Activated B cell treated with CpG ODN at 0.5 μM for 24 hours (primary cell): ENCODE measurements around the gene AGAP2. TPM values are rescaled to one million over a fixed set of nuclear protein-coding genes. Genes with fewer than 3 reads are reported as not detected.

ENCODE experiments used
- ATAC-seq: fragments of 200-7000 bp; cut with Tn5 transposase; one replicate; pipeline ENCODE4 v1.10.0; 2021; ENCODE audit warnings: low read depth, mild to moderate bottlenecking, moderate library complexity
- CTCF ChIA-PET: fragments of 350-600 bp; sonication (Branson Sonifier 250); formaldehyde crosslinking; loops from one replicate; lab custom pipeline; 2021; ENCODE audit warnings: antibody characterized with exemption; lab: Charles Lee
- POLR2A ChIA-PET: fragments of 350-600 bp; sonication (Branson Sonifier 250); formaldehyde crosslinking; loops from one replicate; lab custom pipeline; 2021; ENCODE audit warnings: antibody characterized with exemption; lab: Charles Lee
- DNase-seq: peaks from one replicate; pipeline ENCODE4 v3.0.0; 2022
- H3K27ac Mint-ChIP-seq: one replicate; pipeline ENCODE4 v1.8.0; 2020; ENCODE audit warnings: mixed read lengths
- H3K27me3 Mint-ChIP-seq: one replicate; pipeline ENCODE4 v1.8.0; 2021; ENCODE audit warnings: mixed read lengths
- H3K36me3 Mint-ChIP-seq: one replicate; pipeline ENCODE4 v1.8.0; 2021; ENCODE audit warnings: low read depth, mixed read lengths
- H3K4me1 Mint-ChIP-seq: one replicate; pipeline ENCODE4 v1.8.0; 2021; ENCODE audit warnings: mixed read lengths
- H3K4me3 Mint-ChIP-seq: one replicate; pipeline ENCODE4 v1.8.0; 2020; ENCODE audit warnings: mild to moderate bottlenecking, mixed read lengths
- H3K9me3 Mint-ChIP-seq: one replicate; pipeline ENCODE4 v1.8.0; 2020; ENCODE audit warnings: mixed read lengths
- CTCF ChIP-seq: fragments of 200-600 bp; IDR thresholded peaks from one replicate; pipeline ENCODE4 v1.8.0; 2022; ENCODE audit warnings: antibody characterized with exemption, mild to moderate bottlenecking
- intact Hi-C: fragments of 100-400 bp; cut with micrococcal nuclease; formaldehyde crosslinking; loops from one replicate; pipeline ENCODE4 v1.15.1; 2024
- total RNA-seq: library from RNA; stranded (reverse); gene quantifications from 2 replicates; pipeline ENCODE4 v1.2.3, GENCODE V29; 2022

The AGAP2 gene
- total RNA-seq, 1 donor from 2014 or later = 18.5 TPM

GRCh38 chr12:57729321-57729844 lies 9.2 kb downstream of the AGAP2 start:
- intact Hi-C loops = loop anchor here (1.0 kb wide), 1 partner anchor 22 kb away; no protein-coding TSS in a partner anchor
- CTCF ChIA-PET = no interaction called here
- Mint-ChIP-seq H3K9me3 (no peaks in the 10 kb centered on the region), H3K4me3 (no peak overlapping the region), H3K4me1 (peaks cover 12% of the 10 kb centered on the region), H3K36me3 (peaks cover 72% of the 10 kb centered on the region), H3K27ac (no peak overlapping the region), H3K27me3 (no peaks in the 10 kb centered on the region)
- POLR2A ChIA-PET = interaction anchor here (0.7 kb wide), 1 partner anchor 28 kb away, joined by 8 read pairs; no protein-coding TSS in a partner anchor
- no peak for TF ChIP-seq CTCF
- ATAC-seq = no peak
- no peak for DNase-seq

DNA sequence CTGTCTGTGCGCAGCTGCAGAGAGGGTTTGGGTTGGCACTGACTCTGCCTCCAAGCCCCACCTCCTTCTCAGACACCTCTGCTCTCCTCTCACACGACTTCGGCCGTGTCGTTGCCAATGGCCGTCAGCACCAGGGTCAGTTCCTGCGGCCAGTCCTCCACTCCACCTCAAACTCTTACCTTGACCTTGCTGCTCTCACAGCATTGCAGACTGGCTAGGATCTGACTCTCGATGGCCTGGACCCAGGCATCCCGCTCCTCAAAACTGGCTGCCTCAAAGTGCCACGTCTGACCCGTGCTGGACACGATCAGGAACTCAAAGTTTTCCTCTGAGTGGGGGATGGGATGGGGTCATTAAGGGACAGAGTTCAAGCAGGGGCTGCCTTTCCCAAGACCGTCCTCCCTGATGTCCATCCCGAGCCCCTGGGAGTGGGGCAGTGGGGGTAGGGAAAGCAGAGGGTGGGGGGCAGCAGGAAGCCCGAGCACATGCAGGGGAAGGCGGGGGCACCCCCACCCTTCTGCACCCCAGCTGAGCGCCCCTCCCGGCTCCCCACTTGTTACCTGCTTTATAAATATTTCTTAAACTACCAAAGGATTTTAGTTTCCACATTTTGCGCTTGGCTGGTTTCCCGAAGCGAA lies 10.7 kb downstream of the AGAP2 start:
- Mint-ChIP-seq H3K4me3 (no peak overlapping the region), H3K4me1 (peaks cover 12% of the 10 kb centered on the region), H3K9me3 (no peaks in the 10 kb centered on the region), H3K36me3 (peaks cover 58% of the 10 kb centered on the region), H3K27me3 (no peaks in the 10 kb centered on the region), H3K27ac (no peak overlapping the region)
- POLR2A ChIA-PET = no interaction called here
- no peak for DNase-seq
- ATAC-seq = no peak
- no peak for TF ChIP-seq CTCF
- CTCF ChIA-PET = no interaction called here
- intact Hi-C loops = no loop called here

- Mint-ChIP-seq H3K27me3 (no peaks in the 10 kb centered on the region), H3K36me3 (peaks cover 54% of the 10 kb centered on the region), H3K27ac (no peak overlapping the region), H3K9me3 (no peaks in the 10 kb centered on the region), H3K4me3 (no peak overlapping the region), H3K4me1 (peaks cover 12% of the 10 kb centered on the region)
- CTCF ChIA-PET = no interaction called here
- no peak for TF ChIP-seq CTCF
- intact Hi-C loops = no loop called here
- DNase-seq = no peak
- no peak for ATAC-seq
- POLR2A ChIA-PET = no interaction called here
Observed at GRCh38 chr12:57726884-57727757, 11.4 kb downstream of the AGAP2 start.

DNA sequence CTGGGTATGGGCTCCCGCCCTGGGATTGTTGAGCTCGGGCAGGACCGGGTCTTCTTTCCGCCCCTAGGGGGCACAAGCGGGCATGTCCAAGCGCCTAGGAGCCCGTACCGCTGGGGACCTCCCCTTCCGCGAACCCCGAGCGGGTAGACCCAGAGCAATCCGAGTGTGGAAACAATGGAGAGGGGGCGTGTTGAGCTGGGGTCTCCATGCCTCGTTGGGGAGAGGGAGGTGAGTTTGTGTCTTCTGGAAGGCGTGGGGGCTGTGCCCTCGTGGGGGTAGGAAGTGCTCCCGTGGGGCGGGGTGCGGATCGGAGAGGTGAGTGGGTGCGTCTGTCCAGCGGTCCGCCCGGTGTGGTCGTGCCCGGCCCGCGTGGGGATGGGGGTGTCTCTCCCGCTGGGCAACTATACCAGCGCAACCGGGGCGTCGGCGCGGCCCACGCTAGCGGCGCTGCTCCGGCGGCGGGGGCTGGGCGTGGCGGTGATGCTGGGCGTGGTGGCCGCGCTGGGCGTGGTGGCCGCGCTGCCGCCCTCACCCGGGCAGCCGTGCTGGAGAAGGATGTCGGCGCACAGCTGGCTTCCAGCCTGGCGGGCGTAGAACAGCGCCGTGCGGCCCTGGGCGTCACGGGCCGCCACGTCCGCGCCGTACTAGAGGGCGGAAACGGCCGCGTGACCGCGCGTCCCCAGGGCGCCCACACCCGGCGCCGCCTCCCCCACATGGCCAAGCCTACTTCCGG lies 12.2 kb downstream of the AGAP2 start:
- POLR2A ChIA-PET = no interaction called here
- intact Hi-C loops = no loop called here
- H3K27me3 Mint-ChIP-seq = no peaks in the 10 kb centered on the region
- CTCF ChIA-PET = no interaction called here
- H3K9me3 Mint-ChIP-seq = no peaks in the 10 kb centered on the region
- H3K4me1 Mint-ChIP-seq = peaks cover 12% of the 10 kb centered on the region
- peak overlapping the region; percentile 58 for H3K4me3 Mint-ChIP-seq
- peak; percentile 41 for ATAC-seq
- H3K27ac Mint-ChIP-seq = no peak overlapping the region
- no peak for TF ChIP-seq CTCF
- peaks cover 54% of the 10 kb centered on the region for H3K36me3 Mint-ChIP-seq
- no peak for DNase-seq

GRCh38 chr12:57725851-57726150 lies 12.7 kb downstream of the AGAP2 start:
- no peak for TF ChIP-seq CTCF
- Mint-ChIP-seq H3K27me3 (no peaks in the 10 kb centered on the region), H3K27ac (no peak overlapping the region), H3K4me1 (peaks cover 12% of the 10 kb centered on the region), H3K9me3 (no peaks in the 10 kb centered on the region), H3K4me3 (no peak overlapping the region), H3K36me3 (peaks cover 54% of the 10 kb centered on the region)
- ChIA-PET CTCF (no interaction called here), POLR2A (no interaction called here)
- intact Hi-C loops = no loop called here
- DNase-seq (no peak), ATAC-seq (no peak)
